Neural crest cell (in vitro differentiated cells): ENCODE results near the gene SLC18A2. TPM values are rescaled to one million over a fixed set of nuclear protein-coding genes. Genes with fewer than 3 reads are reported as not detected.

ENCODE experiments used
- DNase-seq: peaks from one replicate; pipeline ENCODE4 v3.0.0; 2021; ENCODE audit warnings: low read depth, mixed read lengths, low spot score
- H3K27ac Mint-ChIP-seq: one replicate; pipeline ENCODE4 v1.8.0; 2021; ENCODE audit warnings: mild to moderate bottlenecking, mixed read lengths; ENCODE audit not compliant: unreplicated experiment
- H3K27me3 Mint-ChIP-seq: 2 replicates; pipeline ENCODE4 v1.8.0; 2021; ENCODE audit warnings: low read depth, mild to moderate bottlenecking, mixed read lengths
- H3K36me3 Mint-ChIP-seq: 2 replicates; pipeline ENCODE4 v1.8.0; 2021; ENCODE audit warnings: low read depth, mild to moderate bottlenecking, mixed read lengths
- H3K4me1 Mint-ChIP-seq: 2 replicates; pipeline ENCODE4 v1.8.0; 2021; ENCODE audit warnings: mixed read lengths
- H3K4me3 Mint-ChIP-seq: one replicate; pipeline ENCODE4 v1.8.0; 2021; ENCODE audit warnings: mild to moderate bottlenecking, mixed read lengths
- H3K9me3 Mint-ChIP-seq: 2 replicates; pipeline ENCODE4 v1.8.0; 2021; ENCODE audit warnings: mixed read lengths
- CTCF ChIP-seq: fragments of 200-600 bp; sonication (generic); conservative IDR thresholded peaks from 2 replicates; pipeline ENCODE4 v1.5.0; 2021; ENCODE audit warnings: antibody characterized with exemption, mild to moderate bottlenecking
- total RNA-seq: library from RNA; stranded (reverse); gene quantifications from 2 replicates; pipeline ENCODE4 v1.2.1, GENCODE V29; 2021

Gene SLC18A2
- total RNA-seq, 1 donor from 2014 or later = 0.05 TPM

DNA sequence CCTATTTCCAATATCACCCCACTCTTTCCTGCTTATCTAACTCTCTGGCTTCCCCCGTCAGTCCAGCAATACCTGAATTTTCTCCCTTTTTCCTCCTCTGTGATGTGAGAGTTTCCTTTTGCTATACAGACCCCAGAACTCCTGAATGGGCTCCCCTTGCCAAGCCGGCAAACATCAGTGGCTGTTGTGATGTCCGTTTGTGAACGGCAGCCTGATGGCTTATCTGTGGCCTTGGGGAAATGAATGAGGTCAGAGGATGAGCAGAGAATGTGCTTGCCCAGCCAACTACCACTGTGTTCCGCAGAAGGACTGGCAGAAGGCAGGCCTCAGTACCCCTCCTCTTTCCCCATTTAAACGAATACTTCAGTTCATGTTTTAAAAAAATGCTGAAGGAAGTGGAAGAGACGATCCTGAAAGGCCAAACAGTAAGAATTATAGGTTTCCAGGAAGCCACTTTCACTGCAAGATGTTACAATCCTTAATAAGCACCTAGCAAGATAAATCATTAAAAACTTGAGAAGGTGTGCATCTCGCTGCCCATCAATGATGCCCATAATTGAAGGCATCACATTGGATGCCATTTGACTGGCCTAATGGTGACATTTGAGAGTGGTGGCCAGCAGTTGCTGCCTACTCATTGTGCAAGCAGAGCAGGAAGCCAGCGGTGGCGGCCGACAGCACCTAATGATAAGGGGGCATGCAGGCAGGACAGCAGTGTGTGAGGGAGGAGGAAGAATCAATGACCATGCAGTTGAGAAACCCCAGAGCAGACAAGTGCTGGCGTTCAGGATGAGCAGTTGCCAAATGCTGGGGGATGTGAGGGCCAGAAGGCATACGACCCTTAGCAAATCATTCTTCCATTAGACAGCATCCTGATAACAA, 31.5 kb downstream of the SLC18A2 start:
- H3K27ac Mint-ChIP-seq = no peak overlapping the region
- peaks cover 3% of the 10 kb centered on the region for H3K36me3 Mint-ChIP-seq
- no peak for TF ChIP-seq CTCF
- DNase-seq = no peak
- H3K4me1 Mint-ChIP-seq = no peaks in the 10 kb centered on the region
- no peaks in the 10 kb centered on the region for H3K9me3 Mint-ChIP-seq
- H3K4me3 Mint-ChIP-seq = peak overlapping the region; percentile 7
- no peaks in the 10 kb centered on the region for H3K27me3 Mint-ChIP-seq

DNA sequence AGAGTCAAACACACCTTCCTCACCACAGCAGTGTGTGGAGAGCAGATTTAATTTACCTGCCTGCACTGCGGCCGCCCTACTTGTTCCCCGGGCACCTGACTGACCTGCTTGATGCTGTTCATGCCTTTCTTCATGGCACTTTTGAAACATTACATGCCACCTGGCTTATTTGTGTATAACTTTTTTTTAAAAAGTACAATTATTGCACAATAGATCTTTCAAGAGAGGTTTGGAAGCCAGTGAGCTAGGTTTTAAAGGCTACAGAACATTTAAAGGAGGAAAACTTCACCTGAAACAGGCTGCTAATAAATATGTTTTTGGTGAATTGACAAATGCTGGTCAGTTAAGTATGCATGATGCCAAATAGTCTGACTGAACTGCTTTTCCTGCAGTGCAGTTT, 33.1 kb downstream of the SLC18A2 start:
- no peak for DNase-seq
- Mint-ChIP-seq H3K27me3 (no peaks in the 10 kb centered on the region), H3K4me3 (no peak overlapping the region), H3K27ac (no peak overlapping the region), H3K4me1 (no peaks in the 10 kb centered on the region), H3K9me3 (no peaks in the 10 kb centered on the region), H3K36me3 (peaks cover 1% of the 10 kb centered on the region)
- TF ChIP-seq CTCF = no peak

DNA sequence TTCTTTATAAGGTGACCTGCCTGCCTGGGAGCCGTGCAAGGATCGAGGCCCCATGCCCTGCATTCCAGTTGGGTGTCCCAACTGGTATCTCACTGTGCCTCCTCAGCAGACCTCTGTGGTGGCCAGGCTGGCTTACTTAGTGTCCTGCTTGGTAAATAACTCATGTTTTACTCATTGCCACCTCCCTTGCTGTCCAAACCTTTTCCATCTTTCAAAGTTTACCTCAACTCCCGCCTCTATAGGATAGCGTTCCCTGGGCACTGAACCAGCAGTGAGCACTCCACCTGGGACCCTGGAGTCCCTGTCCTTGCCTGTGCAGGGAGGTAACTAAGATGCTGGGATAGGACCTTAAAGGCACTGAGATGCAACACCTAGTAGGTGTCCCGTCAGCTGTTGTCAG, 33.6 kb downstream of the SLC18A2 start:
- DNase-seq = no peak
- no peaks in the 10 kb centered on the region for H3K9me3 Mint-ChIP-seq
- H3K4me3 Mint-ChIP-seq = no peak overlapping the region
- no peaks in the 10 kb centered on the region for H3K36me3 Mint-ChIP-seq
- H3K4me1 Mint-ChIP-seq = no peaks in the 10 kb centered on the region
- no peaks in the 10 kb centered on the region for H3K27me3 Mint-ChIP-seq
- no peak for TF ChIP-seq CTCF
- H3K27ac Mint-ChIP-seq = no peak overlapping the region

GRCh38 chr10:117275121-117275520, 34.2 kb downstream of the SLC18A2 start:
- TF ChIP-seq CTCF = no peak

GRCh38 chr10:117277675-117278074, 36.8 kb downstream of the SLC18A2 start:
- no peak overlapping the region for H3K27ac Mint-ChIP-seq
- no peak for DNase-seq
- no peak for TF ChIP-seq CTCF
- no peaks in the 10 kb centered on the region for H3K36me3 Mint-ChIP-seq
- H3K4me3 Mint-ChIP-seq = no peak overlapping the region
- H3K4me1 Mint-ChIP-seq = no peaks in the 10 kb centered on the region
- no peaks in the 10 kb centered on the region for H3K27me3 Mint-ChIP-seq
- H3K9me3 Mint-ChIP-seq = no peaks in the 10 kb centered on the region

More at GRCh38 chr10:117275121-117275520, 34.2 kb downstream of the SLC18A2 start:
- Mint-ChIP-seq H3K36me3 (no peaks in the 10 kb centered on the region), H3K27ac (no peak overlapping the region), H3K4me3 (no peak overlapping the region), H3K27me3 (no peaks in the 10 kb centered on the region), H3K4me1 (no peaks in the 10 kb centered on the region), H3K9me3 (no peaks in the 10 kb centered on the region)
- DNase-seq = no peak
